PFSK-1 (cell line): ENCODE results near the gene GMDS.

Experiments
- POLR2AphosphoS5 ChIP-seq: IDR thresholded peaks from 2 replicates; pipeline ENCODE4 v1.6.1; 2012; ENCODE audit warnings: low read depth, mild to moderate bottlenecking, control low read depth, low read length, moderate library complexity
- TAF1 ChIP-seq: IDR thresholded peaks from 2 replicates; pipeline ENCODE4 v1.6.1; 2012; ENCODE audit warnings: low read length, control low read depth, borderline replicate concordance; ENCODE audit not compliant: insufficient read depth

DNA sequence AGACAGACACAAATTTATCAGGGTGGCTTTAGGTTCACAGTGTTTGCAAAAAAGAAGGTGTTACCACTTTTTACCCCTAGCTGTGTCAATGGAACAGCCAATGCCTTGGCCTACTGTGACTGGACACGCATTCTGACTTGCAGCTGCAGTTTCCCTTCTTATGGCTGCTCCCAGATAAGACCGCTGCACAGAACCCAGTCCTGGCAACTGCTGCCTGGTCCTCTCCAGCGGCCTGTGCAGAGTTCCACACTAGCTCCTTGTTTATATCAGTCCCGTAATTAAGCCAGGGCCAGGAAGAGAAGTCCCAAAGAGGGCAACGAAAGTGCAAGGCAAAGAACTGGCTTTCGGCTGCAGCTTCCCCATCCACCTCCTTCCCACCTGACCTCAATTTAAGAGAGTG is 352.7 kb downstream of the GMDS start:
- no peak for TF ChIP-seq POLR2AphosphoS5
- TF ChIP-seq TAF1, result no peak
